DMS114 treated with DMSO at 0.1 percent for 48 hours (cell line): Measurements from ENCODE around the gene MCM7.

Experiments
- DNase-seq: peaks from one replicate; lab custom pipeline; 2025; ENCODE audit not compliant: unreplicated experiment; lab: John Stamatoyannopoulos, UW

Gene MCM7

DNA sequence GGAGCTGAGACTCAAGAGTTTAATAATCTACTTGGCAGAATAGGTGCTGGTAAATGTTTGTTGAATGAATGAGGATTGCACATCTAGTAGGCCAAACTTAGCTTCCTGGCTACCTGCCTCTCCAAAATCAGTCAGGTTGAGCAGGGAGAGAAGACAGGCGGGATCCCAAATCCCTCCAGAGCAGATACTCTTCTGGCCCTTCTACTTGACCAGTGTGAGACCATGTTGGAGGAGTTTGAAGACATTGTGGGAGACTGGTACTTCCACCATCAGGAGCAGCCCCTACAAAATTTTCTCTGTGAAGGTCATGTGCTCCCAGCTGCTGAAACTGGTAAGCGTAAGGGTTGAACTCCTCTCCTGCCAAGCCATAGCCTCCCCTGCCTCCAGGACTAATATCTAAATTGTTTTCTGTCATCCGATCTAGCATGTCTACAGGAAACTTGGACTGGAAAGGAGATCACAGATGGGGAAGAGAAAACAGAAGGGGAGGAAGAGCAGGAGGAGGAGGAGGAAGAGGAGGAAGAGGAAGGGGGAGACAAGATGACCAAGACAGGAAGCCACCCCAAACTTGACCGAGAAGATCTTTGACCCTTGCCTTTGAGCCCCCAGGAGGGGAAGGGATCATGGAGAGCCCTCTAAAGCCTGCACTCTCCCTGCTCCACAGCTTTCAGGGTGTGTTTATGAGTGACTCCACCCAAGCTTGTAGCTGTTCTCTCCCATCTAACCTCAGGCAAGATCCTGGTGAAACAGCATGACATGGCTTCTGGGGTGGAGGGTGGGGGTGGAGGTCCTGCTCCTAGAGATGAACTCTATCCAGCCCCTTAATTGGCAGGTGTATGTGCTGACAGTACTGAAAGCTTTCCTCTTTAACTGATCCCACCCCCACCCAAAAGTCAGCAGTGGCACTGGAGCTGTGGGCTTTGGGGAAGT lies 23.4 kb upstream of the MCM7 start:
- no peak for DNase-seq

DNA sequence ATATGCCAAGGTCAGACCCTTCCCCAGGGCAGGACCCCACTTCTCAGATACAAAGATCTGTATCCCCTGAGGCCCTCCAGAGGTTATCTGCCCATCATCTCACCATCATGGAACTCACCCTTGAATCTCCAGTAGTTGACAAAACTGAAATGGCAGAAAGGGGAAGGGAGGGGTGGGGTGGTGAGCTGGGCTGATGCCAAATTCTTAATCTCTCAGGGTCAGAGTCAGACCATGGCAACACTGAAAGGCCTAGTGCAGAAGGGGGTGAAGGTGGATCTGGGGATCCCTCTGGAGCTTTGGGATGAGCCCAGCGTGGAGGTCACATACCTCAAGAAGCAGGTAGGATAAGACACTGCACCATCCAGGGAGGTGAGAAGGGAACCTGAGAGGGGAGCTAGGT lies 21.4 kb upstream of the MCM7 start:
- DNase-seq = no peak

DNA sequence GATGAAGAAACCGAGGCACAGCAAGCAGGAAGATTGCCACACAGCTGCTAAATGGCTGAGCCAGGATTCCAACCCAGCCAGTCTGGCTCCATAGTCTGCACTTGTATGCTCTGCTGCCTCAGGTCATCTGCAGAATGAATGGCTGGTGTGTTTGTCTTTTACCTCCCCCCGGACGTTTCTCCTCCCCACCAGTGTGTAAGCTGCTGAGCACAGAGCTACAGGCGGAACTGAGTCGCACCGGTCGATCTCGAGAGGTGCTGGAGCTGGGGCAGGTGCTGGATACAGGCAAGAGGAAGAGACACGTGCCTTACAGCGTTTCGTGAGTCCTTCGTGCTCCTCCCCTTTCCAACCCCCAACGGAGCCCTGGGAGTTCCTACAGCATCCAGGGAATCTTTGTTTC lies 20.9 kb upstream of the MCM7 start:
- DNase-seq = no peak

DNA sequence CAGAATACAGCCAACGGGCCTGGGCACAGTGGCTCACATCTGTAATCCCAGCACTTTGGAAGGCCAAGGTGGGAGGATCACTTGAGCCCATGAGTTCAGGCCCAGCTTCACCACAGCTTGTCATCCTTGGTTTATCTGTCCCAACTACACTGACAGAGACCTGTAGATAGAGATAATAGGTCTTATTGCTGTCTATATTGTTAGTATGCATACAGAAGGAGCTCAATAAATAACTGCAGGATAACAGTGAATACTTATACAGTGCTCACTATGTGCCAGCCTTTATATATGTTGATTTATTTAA lies 19.5 kb upstream of the MCM7 start:
- DNase-seq = no peak

DNA sequence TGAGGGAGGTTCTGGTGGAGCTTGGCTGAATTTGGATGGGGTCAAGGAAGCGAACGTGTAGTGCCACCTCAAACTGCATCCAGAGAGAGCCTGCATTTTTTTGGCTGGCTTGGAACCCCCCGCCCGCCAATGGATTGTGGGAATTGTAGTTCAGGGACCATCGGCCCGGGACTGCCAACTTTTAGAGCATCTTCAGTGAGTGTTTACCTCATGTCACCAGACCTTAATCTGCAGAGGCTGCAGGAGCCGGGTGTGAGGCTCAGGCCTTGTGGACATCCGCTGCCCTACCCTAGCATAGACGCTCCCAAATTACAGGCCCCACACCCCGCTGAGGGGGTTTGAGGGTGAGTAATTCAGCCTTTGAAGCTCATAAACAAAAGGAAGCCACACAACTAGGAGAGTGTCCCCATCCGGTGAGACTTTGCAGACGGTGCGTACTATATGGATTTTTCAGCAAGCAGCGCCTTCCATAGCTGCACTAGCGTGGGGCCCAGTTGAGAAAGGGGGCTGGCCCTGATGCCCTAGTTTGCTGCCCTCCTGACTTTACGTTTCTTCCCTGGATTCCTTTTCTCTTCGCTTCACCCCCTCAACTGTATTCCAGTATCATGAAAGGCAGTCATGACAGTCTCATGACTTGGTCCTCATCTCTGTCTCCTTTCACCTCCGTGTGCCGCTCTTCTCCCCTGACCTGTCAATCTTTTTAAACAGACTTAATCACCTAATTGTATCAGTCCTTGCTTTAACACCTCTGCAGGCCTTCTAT lies 19.0 kb upstream of the MCM7 start:
- DNase-seq = peak; percentile 78

DNA sequence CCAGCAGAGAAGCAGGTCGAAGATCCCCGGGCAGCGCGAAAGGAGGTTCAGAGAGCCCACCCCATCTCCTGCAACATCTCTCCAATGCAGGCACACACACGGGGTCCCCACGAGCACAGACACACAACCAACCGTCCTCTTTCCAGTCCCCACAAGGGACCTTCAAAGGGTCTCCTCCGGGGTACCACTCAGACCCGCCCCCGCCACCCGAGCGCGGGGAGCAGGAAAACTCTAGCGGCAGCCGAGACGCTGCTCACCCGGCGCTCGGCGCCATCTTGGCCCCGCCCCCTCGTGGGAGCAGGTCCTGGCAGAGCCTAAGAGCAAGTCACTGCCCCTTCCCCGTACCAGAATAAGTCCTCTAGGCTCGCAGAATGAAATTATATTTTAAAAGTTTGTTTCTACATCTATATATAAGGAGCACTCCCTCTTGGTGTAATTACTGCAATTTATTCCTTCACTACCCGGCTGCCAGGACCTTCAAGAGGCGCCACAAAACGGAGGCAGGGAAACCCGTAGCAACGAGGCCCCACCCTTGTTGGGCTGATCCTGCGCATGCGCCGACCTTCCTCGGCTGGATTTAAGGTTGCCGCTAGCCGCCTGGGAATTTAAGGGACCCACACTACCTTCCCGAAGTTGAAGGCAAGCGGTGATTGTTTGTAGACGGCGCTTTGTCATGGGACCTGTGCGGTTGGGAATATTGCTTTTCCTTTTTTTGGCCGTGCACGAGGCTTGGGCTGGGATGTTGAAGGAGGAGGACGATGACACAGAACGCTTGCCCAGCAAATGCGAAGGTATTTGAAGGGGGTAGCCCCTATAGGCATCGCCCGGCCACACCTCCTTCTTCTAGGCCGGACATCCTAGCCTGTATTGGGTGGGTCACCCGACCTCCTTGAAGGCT lies 18.1 kb upstream of the MCM7 start, which contains the start of the genes CNPY4 and TAF6:
Gene CNPY4, plus strand, starts transcription at position 563 of the 898 bp plus-strand sequence. Its CDS starts 111 bp downstream, at position 674.
Gene TAF6, minus strand, starts transcription at position 287 of the 898 bp plus-strand sequence. CDS start 5,149 bp downstream, outside the sequence.
- peak; percentile 91 for DNase-seq

DNA sequence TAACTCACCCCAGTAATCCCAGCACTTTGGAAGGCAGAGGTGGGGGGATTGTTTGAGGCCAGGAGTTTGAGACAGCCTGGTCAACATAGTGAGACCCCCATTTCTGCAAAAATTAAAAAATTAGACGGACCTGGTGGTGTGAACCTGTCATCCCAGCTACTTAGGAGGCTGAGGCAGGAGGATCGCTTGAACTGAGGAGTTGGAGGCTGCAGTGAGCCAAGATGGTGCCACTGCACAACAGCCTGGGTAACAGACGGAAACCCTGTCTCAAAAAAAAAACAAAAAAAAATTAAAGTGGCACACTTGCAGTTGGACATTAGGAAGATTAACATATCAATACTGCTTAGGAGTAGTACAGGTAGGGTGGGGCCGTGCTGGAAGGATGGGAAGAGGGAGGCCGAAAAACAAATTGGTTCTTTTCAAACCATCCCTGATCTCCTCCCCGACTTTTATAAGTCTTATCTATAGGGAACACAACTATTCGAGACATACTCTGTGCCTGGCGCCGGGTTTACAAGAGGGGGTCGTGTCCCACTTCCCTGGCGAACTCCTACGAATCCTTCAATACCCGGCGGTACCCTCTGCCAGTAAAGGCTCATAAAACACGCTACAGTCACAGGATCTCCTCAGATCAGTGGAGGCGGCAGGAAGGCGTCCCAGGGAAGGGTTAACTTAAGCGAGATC lies 17.3 kb upstream of the MCM7 start:
- no peak for DNase-seq

DNA sequence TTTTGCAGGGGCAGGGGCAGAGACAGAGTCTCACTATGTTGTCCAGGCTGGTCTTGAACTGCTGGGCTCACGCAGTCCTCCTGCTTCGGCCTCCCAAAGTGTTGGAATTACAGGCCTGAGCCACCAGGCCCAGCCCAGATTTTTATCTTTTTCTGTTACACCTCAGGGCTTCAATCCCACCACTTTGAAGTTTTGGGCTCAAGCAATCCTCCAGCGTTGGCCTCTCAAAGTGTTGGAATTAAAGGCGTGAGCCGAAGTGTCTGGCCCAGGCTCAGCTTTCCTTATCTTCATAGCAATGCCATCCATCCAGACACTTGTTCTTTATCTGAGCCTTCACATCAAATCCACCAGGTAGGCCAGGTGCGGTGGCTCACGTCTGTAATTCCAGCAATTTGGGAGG lies 13.8 kb upstream of the MCM7 start:
- DNase-seq = no peak

DNA sequence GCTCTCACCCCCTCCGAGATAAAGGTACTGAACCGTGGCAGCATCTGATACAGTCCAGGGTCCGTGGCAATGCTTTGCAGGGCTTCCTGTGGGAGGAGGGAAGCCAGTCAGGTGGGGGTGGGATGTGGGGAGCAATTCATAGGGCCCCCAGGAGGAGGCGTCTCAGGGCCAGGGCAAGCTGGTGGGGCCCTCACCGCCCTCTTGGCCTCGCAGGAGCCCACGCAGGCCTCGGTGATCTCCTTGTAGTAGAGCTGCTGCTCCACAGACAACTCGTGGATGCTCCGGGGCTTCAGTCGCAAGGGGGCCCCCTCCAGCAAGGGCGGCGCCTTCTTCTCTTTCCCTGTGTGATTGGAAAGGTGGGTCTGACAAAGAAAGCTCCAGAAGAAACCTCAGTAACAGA lies 10.7 kb upstream of the MCM7 start:
- no peak for DNase-seq

DNA sequence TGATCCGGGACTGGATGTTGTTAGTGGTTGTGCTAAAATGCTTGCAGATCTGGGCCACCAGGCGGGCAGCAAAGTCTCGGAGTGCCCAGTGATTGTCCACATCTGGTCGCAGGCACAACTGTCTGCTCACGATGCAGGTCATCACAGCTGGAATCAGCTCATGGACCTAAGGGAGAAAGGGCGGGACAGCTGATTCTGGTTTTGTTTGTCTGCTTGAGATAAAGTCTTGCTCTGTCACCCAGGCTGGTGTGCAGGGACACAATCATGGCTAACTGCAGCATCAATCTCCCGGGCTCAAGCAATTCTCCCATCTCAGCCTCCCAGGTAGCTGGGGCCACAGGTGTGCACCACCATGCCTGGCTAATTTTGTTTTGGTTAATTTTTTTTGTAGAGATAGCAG lies 10.0 kb upstream of the MCM7 start:
- DNase-seq = no peak

DNA sequence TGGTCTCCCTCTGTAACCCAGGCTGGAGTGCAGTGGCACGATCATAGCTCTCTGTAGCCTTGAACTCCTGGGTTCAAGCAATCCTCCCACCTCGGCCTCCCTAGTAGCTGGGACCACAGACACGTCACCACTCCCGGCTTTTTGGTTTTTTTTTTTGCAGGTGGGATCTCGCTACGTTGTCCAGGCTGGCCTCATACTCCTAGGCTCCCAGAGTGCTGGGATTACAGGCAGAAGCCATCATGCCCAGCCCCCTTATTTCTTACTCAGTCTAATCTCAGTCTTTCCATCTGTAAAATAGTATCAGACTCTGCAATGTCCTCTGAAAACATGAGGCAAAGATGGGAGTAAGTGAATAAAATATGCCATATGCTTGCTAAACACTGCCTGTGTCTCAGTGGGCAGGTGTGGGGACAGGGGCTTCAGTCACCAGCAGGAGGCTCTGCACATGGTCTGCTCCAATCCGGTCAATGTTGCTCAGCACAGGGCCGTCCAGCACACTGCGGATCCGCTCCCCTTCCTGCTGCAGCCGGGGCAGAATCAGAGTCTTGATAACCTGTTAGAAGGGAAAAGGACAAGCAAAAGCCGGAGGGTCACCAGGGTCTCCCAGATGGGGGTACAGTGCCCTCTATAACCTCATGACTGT lies 8.4 kb upstream of the MCM7 start:
- no peak for DNase-seq

DNA sequence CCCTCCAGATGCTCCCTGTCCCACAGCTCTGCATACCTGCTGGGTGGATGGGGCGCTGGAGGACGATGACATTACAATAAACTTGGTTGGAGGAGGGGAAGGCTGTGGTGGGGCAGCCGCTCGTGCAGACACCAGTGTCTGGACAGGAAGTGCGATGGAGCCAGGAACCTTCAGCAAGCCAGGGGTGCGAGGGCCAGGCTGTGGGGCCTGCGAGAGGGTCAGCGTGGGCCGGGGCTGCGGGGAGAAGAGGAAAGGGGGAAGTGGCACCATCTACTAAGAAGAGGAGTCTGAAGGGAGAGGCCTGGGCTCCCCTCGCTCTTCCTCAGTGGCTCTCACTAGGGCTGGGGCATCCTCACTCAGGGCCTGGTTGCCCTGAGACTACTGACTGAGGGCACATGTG lies 6.7 kb upstream of the MCM7 start:
- DNase-seq = no peak

DNA sequence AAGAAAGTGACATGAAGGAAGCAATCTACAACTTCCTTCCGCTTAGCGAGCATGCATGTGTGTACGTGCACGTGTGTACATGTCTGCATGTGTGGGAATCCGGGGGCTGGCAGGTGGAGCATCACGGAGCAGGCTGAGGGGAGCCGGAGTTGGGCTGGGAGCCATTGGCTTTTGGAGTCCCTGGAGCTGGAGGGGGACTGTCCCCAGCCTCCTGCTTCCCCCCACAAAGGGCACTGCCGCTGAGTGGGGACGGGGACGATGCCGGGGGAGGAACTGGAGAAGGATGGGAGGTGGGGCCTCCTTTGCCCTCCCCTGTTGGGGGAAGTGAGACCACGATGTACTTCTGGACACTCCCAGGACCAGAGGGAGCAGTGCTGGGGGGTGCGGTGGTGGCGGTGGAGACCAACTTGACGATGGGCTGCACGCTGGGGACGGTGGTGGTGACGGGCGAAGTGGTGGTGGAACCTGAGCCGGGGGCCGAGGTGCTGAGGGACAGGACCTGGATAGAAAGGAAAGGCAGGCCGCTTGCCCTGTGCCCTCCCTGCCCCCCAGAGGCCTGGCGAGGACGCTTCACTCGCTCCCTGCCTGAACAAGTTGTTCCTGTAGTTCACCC lies 6.0 kb upstream of the MCM7 start:
- no peak for DNase-seq

DNA sequence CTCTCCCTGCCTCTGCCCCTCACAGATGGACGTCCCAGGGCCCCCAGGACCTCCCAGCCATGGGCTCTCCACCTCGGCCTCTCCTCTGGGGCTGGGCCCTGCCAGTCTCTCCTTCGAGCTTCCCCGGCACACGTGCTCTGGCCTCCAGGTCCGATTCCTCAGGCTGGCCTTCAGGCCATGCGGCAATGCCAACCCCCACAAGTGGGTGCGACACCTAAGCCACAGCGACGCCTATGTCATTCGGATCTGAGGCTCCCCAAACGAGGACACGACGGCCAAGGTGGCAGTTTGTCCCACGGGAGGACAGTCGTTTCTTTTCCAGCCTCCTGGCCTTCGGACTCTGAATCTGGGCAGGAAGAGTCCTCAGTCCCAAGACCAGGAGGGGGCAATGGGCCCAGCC lies 5.4 kb upstream of the MCM7 start:
- no peak for DNase-seq

DNA sequence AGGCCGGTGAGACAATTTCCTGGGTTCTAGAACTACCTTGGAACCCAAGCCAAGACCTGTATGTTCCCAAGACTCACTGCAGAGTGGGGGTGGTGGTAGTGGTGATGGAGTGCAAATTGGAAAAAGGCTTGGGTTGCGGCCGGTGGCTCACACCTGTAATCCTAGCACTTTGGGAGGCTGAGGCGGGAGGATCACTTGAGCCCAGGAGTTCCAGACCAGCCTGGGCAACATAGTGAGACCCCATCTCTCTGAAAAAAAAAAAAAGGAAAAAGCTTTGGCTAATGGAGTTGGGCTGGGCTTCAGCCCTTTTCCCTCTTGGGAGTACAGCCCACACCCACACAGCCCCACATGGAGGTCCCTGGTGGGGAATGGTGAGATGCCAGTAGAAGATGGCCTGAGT lies 4.3 kb upstream of the MCM7 start:
- DNase-seq = no peak

DNA sequence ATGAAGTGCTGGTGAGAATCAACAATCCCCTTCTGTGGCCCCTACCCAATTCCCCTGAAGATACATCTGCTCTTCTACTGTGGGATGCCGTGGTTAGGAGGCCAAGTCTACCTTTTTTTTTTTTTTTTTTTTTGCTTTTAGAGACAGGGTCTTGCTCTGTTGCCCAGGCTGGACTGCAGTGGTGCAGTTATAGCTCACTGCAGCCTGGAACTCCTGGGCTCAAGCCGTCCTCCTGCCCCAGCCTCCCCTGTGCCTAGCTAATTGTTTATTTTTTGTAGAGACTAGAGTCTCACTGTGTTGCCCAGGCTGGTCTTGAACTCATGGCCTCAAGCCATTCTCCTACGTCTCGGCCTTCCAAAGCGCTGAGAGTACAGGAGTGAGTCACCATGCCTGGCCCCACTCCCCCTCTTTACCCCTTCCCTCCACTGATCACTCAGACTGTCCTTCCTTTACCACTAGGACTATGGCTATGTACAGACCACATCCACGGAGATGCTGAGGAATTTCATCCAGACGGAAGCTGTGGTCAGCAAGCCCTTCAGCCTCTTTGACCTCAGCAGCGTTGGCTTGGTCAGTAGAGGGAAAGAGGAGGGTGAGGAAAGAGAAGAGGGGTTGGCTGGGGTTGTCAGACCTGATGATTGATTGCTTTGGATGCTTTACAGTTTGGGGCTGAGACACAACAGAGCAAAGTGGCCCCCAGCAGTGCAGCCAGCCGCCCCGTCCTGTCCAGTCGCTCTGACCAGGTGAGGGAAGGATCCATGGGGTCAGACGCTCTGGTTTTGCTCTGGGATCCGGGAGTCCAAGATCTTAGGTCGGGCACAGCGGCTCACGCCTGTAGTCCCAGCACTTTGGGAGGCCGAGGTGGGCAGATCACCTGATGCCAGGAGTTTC lies 2.0 kb upstream of the MCM7 start:
- DNase-seq = no peak

DNA sequence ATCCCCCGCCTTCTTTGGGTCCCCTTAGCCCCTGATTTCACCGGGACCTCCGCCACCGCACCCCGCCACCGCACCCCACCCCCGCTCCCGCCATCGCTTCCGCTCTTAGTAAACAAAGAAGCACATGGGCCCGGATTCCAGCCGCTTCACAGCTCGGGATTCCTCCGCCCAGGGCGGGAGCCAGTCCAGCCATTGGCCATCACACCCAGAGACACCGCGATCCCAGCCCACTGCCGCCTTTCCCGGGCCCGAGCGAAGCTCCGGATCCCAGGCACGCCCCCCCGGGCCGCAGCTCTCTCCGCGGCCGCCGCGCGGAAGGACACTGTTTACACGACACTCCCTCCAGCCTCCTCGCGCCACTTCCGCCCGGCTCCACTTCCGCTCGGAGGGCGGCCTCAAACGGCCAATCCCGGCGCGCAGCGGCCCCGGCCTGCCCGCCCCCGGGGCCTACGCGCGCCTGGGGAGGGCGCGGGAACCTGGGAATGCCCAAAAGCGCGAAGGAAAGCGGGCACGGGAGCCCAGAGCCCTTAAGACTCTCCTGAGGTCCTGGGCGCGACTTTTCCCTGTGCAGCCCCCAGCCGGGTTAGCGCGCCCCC lies 679 bp downstream of the MCM7 start:
- DNase-seq = peak; percentile 84

DNA sequence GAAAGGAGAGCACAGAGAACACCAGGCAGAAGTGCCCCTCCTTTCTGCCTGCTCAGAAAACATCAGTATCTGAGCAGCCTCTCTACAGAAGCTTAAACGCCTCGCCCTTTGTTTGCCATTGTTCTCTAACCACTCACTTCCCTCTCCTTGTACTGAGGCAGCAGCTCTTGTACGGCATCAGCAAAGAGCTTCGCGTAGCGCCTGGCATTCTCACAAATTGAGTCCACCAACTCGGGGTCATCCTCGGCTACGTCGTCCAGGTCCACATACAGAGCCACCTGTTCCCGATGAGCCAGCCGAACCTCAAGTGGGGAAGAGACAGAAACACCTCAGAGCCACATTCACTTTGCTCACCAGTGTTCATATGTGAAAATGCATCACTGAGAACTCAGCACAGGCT lies 1.7 kb downstream of the MCM7 start:
- no peak for DNase-seq
